LoVo (cell line): Measurements from ENCODE around the gene TRPC5OS.

Source experiments
- DNase-seq: peaks from one replicate; pipeline ENCODE4 v3.0.0-alpha.2; 2016; ENCODE audit warnings: low spot score

TRPC5OS gene

GRCh38 chrX:111875881-111876280 lies at the start of gene TRPC5OS:
Gene TRPC5OS, plus strand, starts transcription at chrX:111876181. Its CDS starts 25,669 bp downstream, at chrX:111901850.
- no peak for DNase-seq

- DNase-seq: no peak
Observed at GRCh38 chrX:111829345-111829744, 46.6 kb upstream of the TRPC5OS start.

GRCh38 chrX:111830571-111830970 lies 45.4 kb upstream of the TRPC5OS start:
- no peak for DNase-seq

GRCh38 chrX:111831343-111831742 lies 44.6 kb upstream of the TRPC5OS start:
- DNase-seq: no peak

GRCh38 chrX:111837197-111837596 lies 38.8 kb upstream of the TRPC5OS start:
- no peak for DNase-seq

GRCh38 chrX:111847491-111848133 lies 28.4 kb upstream of the TRPC5OS start:
- no peak for DNase-seq

- no peak for DNase-seq
Observed at GRCh38 chrX:111848541-111848940, 27.4 kb upstream of the TRPC5OS start.

- DNase-seq: no peak
Observed at GRCh38 chrX:111850975-111851374, 25.0 kb upstream of the TRPC5OS start.

- no peak for DNase-seq
Observed at GRCh38 chrX:111854556-111855490, 21.2 kb upstream of the TRPC5OS start.

- no peak for DNase-seq
Observed at GRCh38 chrX:111857534-111858060, 18.4 kb upstream of the TRPC5OS start.

- no peak for DNase-seq
Observed at GRCh38 chrX:111861605-111862004, 14.4 kb upstream of the TRPC5OS start.

- no peak for DNase-seq
Observed at GRCh38 chrX:111867236-111867635, 8.7 kb upstream of the TRPC5OS start.

- no peak for DNase-seq
Observed at GRCh38 chrX:111868726-111869638, 7.0 kb upstream of the TRPC5OS start.

GRCh38 chrX:111869639-111870034 lies 6.3 kb upstream of the TRPC5OS start:
- peak; percentile 29 for DNase-seq

- DNase-seq: no peak
Observed at GRCh38 chrX:111874241-111874640, 1.7 kb upstream of the TRPC5OS start.

- no peak for DNase-seq
Observed at GRCh38 chrX:111876646-111877045, 665 bp downstream of the TRPC5OS start.

GRCh38 chrX:111877681-111878080 lies 1.7 kb downstream of the TRPC5OS start:
- DNase-seq: no peak

- DNase-seq: no peak
Observed at GRCh38 chrX:111880735-111881134, 4.8 kb downstream of the TRPC5OS start.

GRCh38 chrX:111881715-111882114 lies 5.7 kb downstream of the TRPC5OS start:
- DNase-seq: no peak

GRCh38 chrX:111886678-111887077 lies 10.7 kb downstream of the TRPC5OS start:
- no peak for DNase-seq

- no peak for DNase-seq
Observed at GRCh38 chrX:111888600-111888999, 12.6 kb downstream of the TRPC5OS start.

GRCh38 chrX:111892375-111892774 lies 16.4 kb downstream of the TRPC5OS start:
- no peak for DNase-seq
